Left ventricle myocardium inferior (tissue), 1 donor: ENCODE results near the gene LIMS3. TPM values are rescaled to one million over a fixed set of nuclear protein-coding genes. Genes with fewer than 3 reads are reported as not detected.
"Not testable (repeated sequence)": the region's sequence is repeated elsewhere in the genome, so short reads cannot be mapped to it uniquely, and the experiment has no call there.

Source experiments
- DNase-seq: peaks from one replicate; pipeline ENCODE4 v3.0.0-alpha.2; 2020
- H3K27ac ChIP-seq: fragments of 200-600 bp; replicated peaks from 2 replicates; pipeline ENCODE4 v1.8.0; 2021
- H3K27me3 ChIP-seq: fragments of 200-600 bp; 2 replicates; pipeline ENCODE4 v1.8.0; 2021; ENCODE audit warnings: low read depth
- H3K36me3 ChIP-seq: fragments of 200-600 bp; 2 replicates; pipeline ENCODE4 v1.8.0; 2021
- H3K4me1 ChIP-seq: fragments of 200-600 bp; 2 replicates; pipeline ENCODE4 v1.8.0; 2021
- H3K4me3 ChIP-seq: fragments of 200-600 bp; 2 replicates; pipeline ENCODE4 v1.8.0; 2021; ENCODE audit warnings: mild to moderate bottlenecking, moderate library complexity
- H3K9me3 ChIP-seq: fragments of 200-600 bp; replicated peaks from 2 replicates; pipeline ENCODE4 v1.8.0; 2021
- intact Hi-C: fragments of 100-400 bp; cut with micrococcal nuclease; formaldehyde crosslinking; loops from one replicate; pipeline ENCODE4 v1.11.0; 2022
- long read RNA-seq: library from polyadenylated mRNA; unstranded; transcript quantifications from one replicate; pipeline ENCODE4 v2.0.0, GENCODE V29; 2021
- total RNA-seq: library from RNA; stranded (reverse); fragmentation: NEBNext Ultra II Directional; extraction: Animal tissue kit (Norgen Biotek cat#: 25700); gene quantifications from one replicate; pipeline ENCODE4 v1.2.1, GENCODE V29; 2021
- donor health status: DM: no; HTN: yes; CAD: no; lungs with severe emphysema.

The LIMS3 gene
- 5.7 TPM for total RNA-seq
- long read RNA-seq: 0 reads

DNA sequence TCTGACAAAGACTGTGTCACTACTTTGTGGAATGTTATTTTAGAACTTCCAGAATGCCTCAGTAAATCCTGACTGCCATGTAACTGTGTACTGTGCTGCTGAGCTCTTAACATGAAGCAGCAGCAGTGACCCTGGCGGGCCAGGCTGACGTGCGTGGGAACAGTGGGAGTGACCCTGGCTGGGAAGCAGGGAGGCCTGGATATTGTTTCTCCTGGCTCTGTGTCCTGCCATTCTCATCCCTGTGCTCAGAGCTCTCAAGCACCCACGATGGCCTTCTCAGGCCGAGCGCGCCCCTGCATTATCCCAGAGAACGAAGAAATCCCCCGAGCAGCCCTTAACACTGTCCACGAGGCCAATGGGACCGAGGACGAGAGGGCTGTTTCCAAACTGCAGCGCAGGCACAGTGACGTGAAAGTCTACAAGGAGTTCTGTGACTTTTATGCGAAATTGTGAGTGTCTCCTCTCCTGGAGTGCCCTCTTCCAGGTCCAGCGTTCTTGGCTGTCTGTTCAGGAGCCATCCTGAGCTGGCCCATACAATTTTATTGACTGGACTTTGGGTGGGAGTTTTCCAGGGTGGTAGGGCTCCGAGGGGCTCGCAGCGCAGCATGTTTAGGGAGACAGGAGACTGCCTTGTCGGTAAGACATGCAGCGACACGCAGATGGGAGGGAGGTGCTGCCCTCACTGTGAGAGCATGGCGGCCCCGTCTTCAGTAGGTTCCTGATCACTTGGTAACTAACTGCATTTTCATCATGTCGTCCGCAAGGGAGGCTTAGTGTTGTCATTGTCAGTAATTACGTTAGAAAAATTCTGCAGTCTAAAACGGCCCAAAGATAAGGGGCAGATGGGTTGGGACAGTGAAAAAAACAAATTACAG lies at the start of gene LIMS3:
LIMS3 (plus strand) TSS at position 227 of the 875 bp plus-strand sequence; CDS start at position 268, 41 bp downstream.
- H3K9me3 ChIP-seq, H3K27ac ChIP-seq, H3K4me3 ChIP-seq, H3K27me3 ChIP-seq, intact Hi-C loops, H3K36me3 ChIP-seq, DNase-seq, H3K4me1 ChIP-seq: not testable (repeated sequence)

- H3K9me3 ChIP-seq, H3K27me3 ChIP-seq, H3K4me1 ChIP-seq, intact Hi-C loops, H3K4me3 ChIP-seq, H3K27ac ChIP-seq, H3K36me3 ChIP-seq, DNase-seq: not testable (repeated sequence)
These were observed 27.2 kb upstream of the LIMS3 start for GRCh38 chr2:109871129-109871751.

GRCh38 chr2:109876625-109877024 lies 21.9 kb upstream of the LIMS3 start:
- H3K9me3 ChIP-seq, intact Hi-C loops, H3K36me3 ChIP-seq, H3K27ac ChIP-seq, H3K27me3 ChIP-seq, DNase-seq, H3K4me3 ChIP-seq, H3K4me1 ChIP-seq: not testable (repeated sequence)

GRCh38 chr2:109882112-109882511 lies 16.4 kb upstream of the LIMS3 start:
- H3K27me3 ChIP-seq, H3K27ac ChIP-seq, H3K9me3 ChIP-seq, DNase-seq, intact Hi-C loops, H3K36me3 ChIP-seq, H3K4me1 ChIP-seq, H3K4me3 ChIP-seq: not testable (repeated sequence)

GRCh38 chr2:109888414-109888813 lies 10.1 kb upstream of the LIMS3 start:
- H3K4me1 ChIP-seq, H3K27ac ChIP-seq, H3K4me3 ChIP-seq, intact Hi-C loops, H3K27me3 ChIP-seq, DNase-seq, H3K9me3 ChIP-seq, H3K36me3 ChIP-seq: not testable (repeated sequence)

DNA sequence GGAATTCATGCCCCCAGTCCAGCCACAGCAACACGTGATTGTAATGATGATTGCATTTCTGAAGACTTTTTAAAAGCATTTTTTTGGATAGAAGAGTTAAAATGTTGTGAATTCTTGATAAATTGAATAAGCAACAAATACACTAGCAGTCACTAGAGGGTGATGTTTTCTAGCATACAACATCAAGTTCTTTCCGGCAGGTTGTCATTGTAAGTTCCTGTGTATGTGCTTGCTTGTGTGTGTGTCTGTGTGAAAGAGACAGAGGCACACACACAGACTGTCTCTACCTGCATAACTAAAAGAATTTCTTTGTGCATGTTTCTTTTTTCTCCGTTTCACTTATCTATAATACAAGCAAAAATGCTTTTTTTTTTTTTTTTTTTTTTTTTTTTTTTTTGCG lies 8.6 kb upstream of the LIMS3 start:
- H3K27me3 ChIP-seq, H3K36me3 ChIP-seq, intact Hi-C loops, H3K9me3 ChIP-seq, H3K4me3 ChIP-seq, DNase-seq, H3K4me1 ChIP-seq, H3K27ac ChIP-seq: not testable (repeated sequence)

DNA sequence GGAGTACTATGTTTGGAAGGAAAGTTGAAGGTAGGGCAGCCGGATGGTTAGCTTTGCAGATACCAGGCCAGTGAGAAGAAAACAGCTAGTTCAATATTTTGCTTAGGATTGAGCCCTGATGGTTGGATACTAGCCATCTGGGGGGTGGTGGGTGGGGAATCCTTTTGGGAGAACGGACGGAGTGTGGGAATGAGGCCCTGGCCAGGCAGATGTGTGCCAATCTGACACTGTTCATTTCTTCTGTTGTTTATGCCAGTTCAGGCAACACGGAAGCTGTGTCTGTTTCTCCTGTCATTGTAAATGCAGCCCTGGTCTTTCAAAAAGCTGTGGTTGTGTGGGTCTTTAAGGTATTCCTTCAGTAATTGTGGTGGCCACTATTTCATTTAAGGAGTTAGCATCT lies 7.5 kb upstream of the LIMS3 start:
- H3K36me3 ChIP-seq, H3K27me3 ChIP-seq, DNase-seq, H3K27ac ChIP-seq, intact Hi-C loops, H3K4me1 ChIP-seq, H3K4me3 ChIP-seq, H3K9me3 ChIP-seq: not testable (repeated sequence)

DNA sequence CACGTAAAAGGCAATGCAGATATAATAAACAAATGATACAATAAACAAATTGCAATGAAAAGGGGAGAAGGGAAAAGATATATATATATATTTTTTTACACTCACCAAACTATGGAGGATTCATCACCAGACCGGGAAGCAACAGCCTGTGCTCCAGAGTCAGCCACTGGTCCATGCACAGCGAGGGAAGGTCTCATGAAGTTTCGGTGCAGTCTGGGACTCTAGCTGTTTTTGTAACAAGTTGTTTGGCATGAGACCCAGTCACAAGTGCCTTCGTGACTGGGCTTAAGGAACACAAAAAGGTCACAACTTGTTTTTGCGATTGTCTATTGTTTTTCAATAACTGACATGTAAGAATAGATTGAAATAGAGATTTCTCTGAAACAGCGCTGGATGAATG lies 4.8 kb upstream of the LIMS3 start:
- H3K27ac ChIP-seq, H3K4me1 ChIP-seq, intact Hi-C loops, H3K9me3 ChIP-seq, H3K36me3 ChIP-seq, DNase-seq, H3K27me3 ChIP-seq, H3K4me3 ChIP-seq: not testable (repeated sequence)

DNA sequence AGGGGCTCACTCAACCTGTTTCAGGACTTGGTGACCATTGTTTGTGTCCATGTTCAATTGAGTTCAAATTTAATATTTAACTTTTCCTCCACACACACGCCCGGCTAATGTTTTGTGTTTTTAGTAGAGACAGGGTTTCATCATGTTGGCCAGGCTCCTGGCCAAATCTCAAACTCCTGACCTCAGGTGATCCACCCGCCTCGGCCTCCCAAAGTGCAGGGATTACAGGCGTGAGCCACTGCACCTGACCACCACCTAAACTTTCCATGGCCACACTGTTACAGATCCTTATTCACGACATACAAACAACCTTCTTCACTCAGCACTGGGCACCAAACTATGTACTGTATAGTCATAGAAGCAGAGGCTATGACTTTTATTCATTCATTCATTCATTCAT lies 4.3 kb upstream of the LIMS3 start:
- H3K36me3 ChIP-seq, H3K27me3 ChIP-seq, DNase-seq, H3K4me3 ChIP-seq, intact Hi-C loops, H3K9me3 ChIP-seq, H3K4me1 ChIP-seq, H3K27ac ChIP-seq: not testable (repeated sequence)

GRCh38 chr2:109895090-109895869 lies 3.2 kb upstream of the LIMS3 start:
- H3K27ac ChIP-seq, H3K36me3 ChIP-seq, H3K27me3 ChIP-seq, intact Hi-C loops, DNase-seq, H3K4me1 ChIP-seq, H3K4me3 ChIP-seq, H3K9me3 ChIP-seq: not testable (repeated sequence)

GRCh38 chr2:109896212-109896611 lies 2.3 kb upstream of the LIMS3 start:
- intact Hi-C loops, H3K4me3 ChIP-seq, H3K36me3 ChIP-seq, H3K9me3 ChIP-seq, H3K27me3 ChIP-seq, H3K27ac ChIP-seq, DNase-seq, H3K4me1 ChIP-seq: not testable (repeated sequence)

DNA sequence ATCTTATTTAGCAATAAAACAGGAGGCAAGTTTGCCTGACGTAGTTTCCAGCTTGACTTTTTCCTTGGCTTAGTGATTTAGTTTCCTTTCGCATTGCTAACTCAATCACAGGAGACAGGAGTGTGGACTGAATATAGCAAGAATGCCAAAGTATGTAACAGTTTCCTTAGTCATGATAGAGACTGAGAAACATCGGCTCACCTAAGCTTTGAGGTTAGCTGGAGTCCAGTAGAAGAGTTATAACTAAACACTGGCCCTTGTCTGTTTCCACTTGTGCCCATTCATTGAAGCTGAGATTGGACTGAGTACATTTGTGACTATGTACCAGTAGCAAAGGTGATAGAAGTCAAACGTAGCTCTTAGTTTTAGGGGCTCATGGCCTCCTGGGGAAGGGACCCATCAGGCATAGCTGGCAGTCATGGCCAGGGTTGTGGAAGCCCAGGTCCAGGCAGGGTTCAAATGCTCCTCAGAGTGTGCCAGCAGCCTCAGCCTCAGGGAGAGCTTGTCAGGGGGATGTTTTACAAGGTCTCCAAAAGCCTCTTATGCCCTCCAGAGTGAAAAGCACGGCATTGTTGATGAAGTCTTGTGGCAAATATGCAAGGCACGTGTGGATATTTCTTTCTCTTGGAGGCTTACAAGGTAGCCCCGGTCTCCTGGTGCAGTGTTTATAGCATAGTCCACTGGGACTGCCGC lies 573 bp upstream of the LIMS3 start:
- intact Hi-C loops, H3K9me3 ChIP-seq, H3K36me3 ChIP-seq, H3K4me3 ChIP-seq, H3K27me3 ChIP-seq, DNase-seq, H3K27ac ChIP-seq, H3K4me1 ChIP-seq: not testable (repeated sequence)

- H3K36me3 ChIP-seq, H3K9me3 ChIP-seq, DNase-seq, intact Hi-C loops, H3K27me3 ChIP-seq, H3K4me1 ChIP-seq, H3K27ac ChIP-seq, H3K4me3 ChIP-seq: not testable (repeated sequence)
These were observed 7.3 kb downstream of the LIMS3 start for GRCh38 chr2:109905796-109906195.
